Measurements from ENCODE around the gene RENBP.

The RENBP gene

GRCh38 chrX:153919281-153919680, 25.2 kb downstream of the RENBP start:
- no peak for DNase-seq (ENCODE audit: low read depth)

GRCh38 chrX:153917869-153918268, 26.6 kb downstream of the RENBP start:
- DNase-seq (ENCODE audit: low read depth), result no peak

DNA sequence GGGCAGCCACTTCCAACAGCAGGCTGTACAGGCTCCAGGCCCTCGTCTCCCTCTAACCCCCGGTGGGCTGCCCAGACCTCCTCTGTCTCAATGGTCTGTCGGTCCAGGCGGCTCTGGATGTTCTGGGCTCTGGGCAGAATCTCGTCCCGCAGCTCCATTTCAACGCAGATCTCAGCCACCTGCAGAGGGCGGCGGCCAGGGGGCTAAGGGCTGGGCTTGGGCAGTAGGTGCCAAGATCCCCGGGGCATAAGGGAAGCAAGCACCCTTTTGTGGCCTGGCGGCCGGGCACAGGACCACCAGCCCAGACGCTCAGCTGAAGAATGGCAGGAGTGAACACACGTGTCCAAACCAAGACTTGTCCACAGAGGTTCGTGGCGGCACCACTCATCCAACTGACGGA, 30.7 kb downstream of the RENBP start:
- no peak for DNase-seq (ENCODE audit: low read depth)

DNA sequence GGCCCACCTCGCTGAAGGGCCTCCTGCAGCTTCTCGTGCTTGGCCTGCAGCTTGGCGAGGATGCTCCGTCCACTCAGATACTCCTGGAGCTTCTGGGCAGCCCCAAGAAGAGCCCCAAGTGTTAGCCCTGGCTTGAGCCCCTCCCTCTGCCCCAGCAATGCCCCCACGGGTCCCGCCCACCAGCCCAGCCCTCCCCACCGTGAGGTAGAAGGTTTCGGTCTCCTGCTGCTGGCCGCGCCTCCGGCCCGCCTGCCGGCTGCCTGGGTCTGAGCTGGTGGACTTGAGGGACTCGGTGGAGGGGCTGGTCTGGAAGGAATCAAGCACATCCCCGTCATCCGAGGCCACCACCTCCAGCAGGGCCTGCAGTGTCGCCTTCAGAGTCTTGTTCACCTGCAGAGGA, 31.2 kb downstream of the RENBP start:
- no peak for DNase-seq (ENCODE audit: low read depth)

GRCh38 chrX:153911798-153912197, 32.6 kb downstream of the RENBP start:
- no peak for DNase-seq (ENCODE audit: low read depth)

GRCh38 chrX:153910446-153910845, 34.0 kb downstream of the RENBP start:
- DNase-seq (ENCODE audit: low read depth), result no peak

DNA sequence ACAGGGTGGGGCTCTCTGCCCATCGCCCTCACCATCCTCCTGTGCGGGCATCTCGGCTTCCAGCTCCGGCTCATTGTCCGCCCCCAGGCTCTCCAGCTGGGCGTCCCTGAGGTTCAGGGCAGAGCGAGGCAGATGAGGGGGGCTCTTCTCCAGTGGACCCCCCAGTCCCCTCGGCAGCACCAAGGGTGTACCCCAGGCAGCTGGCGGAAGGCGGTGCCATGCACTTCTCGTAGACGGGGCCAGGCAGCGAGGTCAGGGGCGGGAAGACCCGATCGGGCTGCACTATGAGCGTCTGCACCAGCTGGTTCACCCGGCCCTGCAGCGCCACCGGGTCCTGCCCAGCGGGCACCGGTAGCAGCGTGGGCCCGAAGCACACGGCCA, 34.5 kb downstream of the RENBP start:
- no peak for DNase-seq (ENCODE audit: low read depth)

GRCh38 chrX:153909024-153909979, 35.1 kb downstream of the RENBP start:
- DNase-seq (ENCODE audit: low read depth), result no peak

DNA sequence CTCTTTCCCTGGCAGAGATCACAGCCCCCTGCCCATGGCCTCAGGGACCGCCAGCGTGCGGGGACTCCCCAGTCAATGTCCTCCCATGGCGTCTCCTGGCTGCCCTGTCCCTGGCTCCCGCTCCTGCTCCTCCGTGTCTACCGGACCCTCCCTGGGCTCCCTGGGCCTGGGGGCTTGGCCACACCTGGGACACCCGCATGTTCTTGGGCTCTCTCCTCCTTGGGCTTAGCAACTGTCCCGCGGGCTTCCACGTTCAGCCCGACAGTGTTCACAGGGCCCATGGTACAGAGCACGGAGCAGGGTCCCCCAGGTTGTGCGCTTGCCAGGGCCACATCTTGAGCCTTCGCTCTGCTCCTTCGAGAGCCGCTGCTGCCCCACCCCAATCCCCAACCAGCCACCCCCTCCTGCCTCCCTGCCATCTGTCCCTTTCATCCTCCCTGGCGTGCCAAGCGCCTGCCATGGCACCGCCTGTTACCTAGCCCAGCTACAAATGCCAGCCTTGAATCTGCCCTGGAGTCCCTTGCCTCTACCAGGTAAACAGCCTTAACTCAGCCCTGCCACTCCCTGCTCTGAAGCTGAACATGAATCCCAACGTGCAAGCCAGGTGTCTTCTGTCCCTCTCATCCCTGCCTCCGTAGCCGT, 36.1 kb downstream of the RENBP start:
- DNase-seq (ENCODE audit: low read depth), result no peak

DNA sequence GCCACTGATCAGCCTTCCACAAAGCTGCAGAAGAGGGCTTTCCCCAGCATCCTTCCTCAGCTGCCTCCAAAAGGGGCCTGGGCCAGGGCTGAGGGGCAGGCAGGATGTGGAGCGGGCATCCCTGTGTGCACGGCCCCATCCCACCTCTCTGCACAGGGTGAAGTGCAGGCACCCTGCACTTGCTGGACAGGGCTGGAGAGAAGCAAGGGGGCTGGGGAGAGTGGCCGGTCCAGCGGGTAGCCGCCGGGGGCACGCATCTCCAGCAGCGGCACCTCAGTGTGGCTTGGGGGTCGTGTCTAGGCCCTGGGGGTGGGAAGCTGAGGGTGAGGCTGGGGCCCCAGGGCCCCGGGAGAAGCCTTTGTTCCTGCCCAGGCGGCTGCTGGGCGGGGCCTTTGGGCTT, 37.0 kb downstream of the RENBP start:
- DNase-seq (ENCODE audit: low read depth), result no peak

DNA sequence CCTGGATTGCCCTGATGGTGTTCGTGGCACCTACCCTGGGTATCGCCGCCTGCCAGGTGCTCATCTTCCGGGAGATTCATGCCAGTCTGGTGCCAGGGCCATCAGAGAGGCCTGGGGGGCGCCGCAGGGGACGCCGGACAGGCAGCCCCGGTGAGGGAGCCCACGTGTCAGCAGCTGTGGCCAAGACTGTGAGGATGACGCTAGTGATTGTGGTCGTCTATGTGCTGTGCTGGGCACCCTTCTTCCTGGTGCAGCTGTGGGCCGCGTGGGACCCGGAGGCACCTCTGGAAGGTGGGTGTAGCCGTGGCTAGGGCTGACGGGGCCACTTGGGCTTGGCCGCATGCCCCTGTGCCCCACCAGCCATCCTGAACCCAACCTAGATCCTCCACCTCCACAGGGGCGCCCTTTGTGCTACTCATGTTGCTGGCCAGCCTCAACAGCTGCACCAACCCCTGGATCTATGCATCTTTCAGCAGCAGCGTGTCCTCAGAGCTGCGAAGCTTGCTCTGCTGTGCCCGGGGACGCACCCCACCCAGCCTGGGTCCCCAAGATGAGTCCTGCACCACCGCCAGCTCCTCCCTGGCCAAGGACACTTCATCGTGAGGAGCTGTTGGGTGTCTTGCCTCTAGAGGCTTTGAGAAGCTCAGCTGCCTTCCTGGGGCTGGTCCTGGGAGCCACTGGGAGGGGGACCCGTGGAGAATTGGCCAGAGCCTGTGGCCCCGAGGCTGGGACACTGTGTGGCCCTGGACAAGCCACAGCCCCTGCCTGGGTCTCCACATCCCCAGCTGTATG, 38.1 kb downstream of the RENBP start:
- no peak for DNase-seq (ENCODE audit: low read depth)

DNA sequence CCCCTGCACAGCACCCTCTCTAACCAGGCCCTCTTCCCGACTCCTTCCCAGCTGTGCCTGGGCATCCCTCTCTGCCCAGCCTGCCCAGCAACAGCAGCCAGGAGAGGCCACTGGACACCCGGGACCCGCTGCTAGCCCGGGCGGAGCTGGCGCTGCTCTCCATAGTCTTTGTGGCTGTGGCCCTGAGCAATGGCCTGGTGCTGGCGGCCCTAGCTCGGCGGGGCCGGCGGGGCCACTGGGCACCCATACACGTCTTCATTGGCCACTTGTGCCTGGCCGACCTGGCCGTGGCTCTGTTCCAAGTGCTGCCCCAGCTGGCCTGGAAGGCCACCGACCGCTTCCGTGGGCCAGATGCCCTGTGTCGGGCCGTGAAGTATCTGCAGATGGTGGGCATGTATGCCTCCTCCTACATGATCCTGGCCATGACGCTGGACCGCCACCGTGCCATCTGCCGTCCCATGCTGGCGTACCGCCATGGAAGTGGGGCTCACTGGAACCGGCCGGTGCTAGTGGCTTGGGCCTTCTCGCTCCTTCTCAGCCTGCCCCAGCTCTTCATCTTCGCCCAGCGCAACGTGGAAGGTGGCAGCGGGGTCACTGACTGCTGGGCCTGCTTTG, 38.9 kb downstream of the RENBP start:
- no peak for DNase-seq (ENCODE audit: low read depth)

- DNase-seq (ENCODE audit: low read depth), result no peak
Observed at GRCh38 chrX:153903991-153904957, 40.2 kb downstream of the RENBP start, which contains the start of gene AVPR2. TSS of gene AVPR2 (plus strand) at chrX:153904673. CDS start at chrX:153905146, 473 bp downstream.

DNA sequence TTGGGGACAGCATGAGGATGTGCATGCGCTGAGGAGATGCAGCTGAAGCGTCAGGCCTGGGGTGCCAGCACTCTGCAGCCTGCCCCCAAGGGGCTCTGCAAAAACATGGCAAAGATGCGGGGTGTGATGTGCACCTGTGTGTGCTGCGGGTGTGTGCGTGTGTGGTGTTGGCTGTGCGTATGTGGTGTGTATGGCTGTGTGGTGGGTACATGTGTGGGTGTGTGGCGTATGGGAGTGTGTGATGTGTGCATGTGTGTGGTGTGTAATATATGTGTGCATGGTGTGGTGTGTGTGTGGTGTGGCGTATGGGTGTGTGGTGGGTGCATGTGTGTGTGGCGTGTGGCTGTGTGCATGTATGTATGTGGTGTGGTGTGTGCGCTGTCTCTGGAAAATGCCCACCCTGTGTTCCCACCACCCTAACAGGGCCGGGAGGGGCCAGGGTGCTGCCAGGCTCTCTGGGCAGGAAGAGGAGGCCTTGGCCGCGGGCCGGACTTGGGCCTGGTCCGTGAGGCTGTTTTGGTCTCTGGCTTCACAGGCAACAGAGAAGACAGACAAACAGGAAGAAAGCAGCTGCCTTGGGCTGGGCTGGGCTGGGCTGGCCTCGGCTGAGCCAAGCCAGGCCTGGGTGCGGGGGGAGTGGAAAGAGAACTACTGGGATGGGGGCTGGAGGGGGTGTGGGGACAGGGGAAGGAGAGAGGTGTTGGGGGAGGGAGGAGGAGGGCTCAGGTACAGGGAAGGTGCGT, 41.0 kb downstream of the RENBP start:
- DNase-seq (ENCODE audit: low read depth), result no peak

GRCh38 chrX:153902385-153902784, 42.1 kb downstream of the RENBP start:
- DNase-seq (ENCODE audit: low read depth), result no peak

GRCh38 chrX:153901753-153902140, 42.7 kb downstream of the RENBP start:
- DNase-seq (ENCODE audit: low read depth), result no peak

- DNase-seq (ENCODE audit: low read depth), result no peak
Observed at GRCh38 chrX:153900831-153901752, 43.4 kb downstream of the RENBP start.

- no peak for DNase-seq (ENCODE audit: low read depth)
Observed at GRCh38 chrX:153897899-153898298, 46.5 kb downstream of the RENBP start.

GRCh38 chrX:153889123-153889522, 55.3 kb downstream of the RENBP start:
- no peak for DNase-seq (ENCODE audit: low read depth)
